Stomach smooth muscle (tissue), 2 donors: ENCODE data around the gene AATK.

Source experiments
- H3K27ac ChIP-seq: one replicate; pipeline ENCODE4 v1.7.0; 2013; ENCODE audit warnings: mild to moderate bottlenecking, low read length, inconsistent platforms
- H3K27me3 ChIP-seq, 2 donors: one replicate each; pipeline ENCODE4 v1.7.0; 2013; ENCODE audit warnings: low read length in 2 of 2; ENCODE audit not compliant: insufficient read depth in 2 of 2, control insufficient read depth in 1 of 2
- H3K36me3 ChIP-seq, 2 donors: one replicate each; pipeline ENCODE4 v1.7.0; 2013; ENCODE audit warnings: low read length in 2 of 2; ENCODE audit not compliant: control insufficient read depth in 2 of 2, insufficient read depth in 2 of 2
- H3K4me1 ChIP-seq: one replicate; pipeline ENCODE4 v1.7.0; 2013; ENCODE audit warnings: low read length; ENCODE audit not compliant: control insufficient read depth, insufficient read depth
- H3K4me3 ChIP-seq, 2 donors: one replicate each; pipeline ENCODE4 v1.7.0; 2013; ENCODE audit warnings: low read length in 2 of 2
- H3K9ac ChIP-seq, 2 donors: one replicate each; pipeline ENCODE4 v1.7.0; 2013; ENCODE audit warnings: low read length in 2 of 2, mild to moderate bottlenecking in 1 of 2
- H3K9me3 ChIP-seq, 2 donors: one replicate each; pipeline ENCODE4 v1.7.0; 2013; ENCODE audit warnings: low read length in 2 of 2; ENCODE audit not compliant: control insufficient read depth in 2 of 2
- donor health status: healthy.
- donor health status: Pancreatic carcinoma.

Gene AATK

DNA sequence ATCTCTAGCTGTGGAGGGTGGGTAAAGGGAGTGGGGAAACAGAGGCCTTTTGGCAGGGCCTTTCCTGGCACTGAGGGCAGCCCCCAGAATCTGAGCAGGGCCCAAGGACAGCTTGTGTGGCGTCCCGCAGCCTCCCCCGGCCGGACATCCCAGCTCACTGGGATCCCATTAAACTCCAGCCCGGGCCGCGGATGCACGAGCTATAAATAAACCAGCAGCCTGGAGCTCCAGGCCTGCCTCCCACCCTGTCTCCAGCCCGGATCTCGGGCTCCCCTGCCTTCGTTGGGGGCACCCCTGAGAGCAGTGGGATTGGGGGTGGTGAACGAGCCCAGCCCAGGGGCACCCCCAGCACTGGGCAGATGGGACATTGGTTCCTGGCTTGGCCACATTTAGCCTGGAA lies 13.8 kb upstream of the AATK start:
- H3K4me1 ChIP-seq = no peaks in the 10 kb centered on the region
- H3K9ac ChIP-seq = no peak overlapping the region
- no peak overlapping the region for H3K27ac ChIP-seq
- no peak overlapping the region for H3K4me3 ChIP-seq
- no peaks in the 10 kb centered on the region for H3K9me3 ChIP-seq
- peaks cover 0 to 3% of the 10 kb centered on the region in 2 donors for H3K27me3 ChIP-seq
- H3K36me3 ChIP-seq = no peaks in the 10 kb centered on the region

DNA sequence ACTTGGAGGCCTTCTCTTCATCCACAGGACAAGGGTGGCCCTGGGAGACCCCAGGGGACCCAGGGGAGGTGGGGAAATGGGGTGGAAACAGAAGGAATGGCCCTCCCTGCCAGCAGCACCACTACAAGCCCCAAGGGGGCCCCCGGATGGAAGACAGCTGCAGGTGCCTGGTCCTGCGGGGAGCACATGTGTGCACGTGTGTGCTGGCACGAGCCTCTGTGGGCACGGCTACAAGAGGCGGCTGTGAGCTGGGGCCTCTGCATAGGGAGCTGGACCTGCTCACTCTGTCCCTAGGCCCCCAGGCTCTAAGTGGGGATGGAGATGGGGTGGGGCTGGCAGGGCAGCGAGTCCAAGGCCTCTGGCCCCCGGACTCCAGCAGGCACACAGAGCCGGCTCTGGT lies 13.2 kb upstream of the AATK start:
- H3K9ac ChIP-seq = no peak overlapping the region
- H3K27me3 ChIP-seq = peaks cover 0 to 3% of the 10 kb centered on the region in 2 donors
- no peak overlapping the region for H3K27ac ChIP-seq
- H3K36me3 ChIP-seq = no peaks in the 10 kb centered on the region
- H3K4me3 ChIP-seq = no peak overlapping the region
- no peaks in the 10 kb centered on the region for H3K4me1 ChIP-seq
- no peaks in the 10 kb centered on the region for H3K9me3 ChIP-seq

DNA sequence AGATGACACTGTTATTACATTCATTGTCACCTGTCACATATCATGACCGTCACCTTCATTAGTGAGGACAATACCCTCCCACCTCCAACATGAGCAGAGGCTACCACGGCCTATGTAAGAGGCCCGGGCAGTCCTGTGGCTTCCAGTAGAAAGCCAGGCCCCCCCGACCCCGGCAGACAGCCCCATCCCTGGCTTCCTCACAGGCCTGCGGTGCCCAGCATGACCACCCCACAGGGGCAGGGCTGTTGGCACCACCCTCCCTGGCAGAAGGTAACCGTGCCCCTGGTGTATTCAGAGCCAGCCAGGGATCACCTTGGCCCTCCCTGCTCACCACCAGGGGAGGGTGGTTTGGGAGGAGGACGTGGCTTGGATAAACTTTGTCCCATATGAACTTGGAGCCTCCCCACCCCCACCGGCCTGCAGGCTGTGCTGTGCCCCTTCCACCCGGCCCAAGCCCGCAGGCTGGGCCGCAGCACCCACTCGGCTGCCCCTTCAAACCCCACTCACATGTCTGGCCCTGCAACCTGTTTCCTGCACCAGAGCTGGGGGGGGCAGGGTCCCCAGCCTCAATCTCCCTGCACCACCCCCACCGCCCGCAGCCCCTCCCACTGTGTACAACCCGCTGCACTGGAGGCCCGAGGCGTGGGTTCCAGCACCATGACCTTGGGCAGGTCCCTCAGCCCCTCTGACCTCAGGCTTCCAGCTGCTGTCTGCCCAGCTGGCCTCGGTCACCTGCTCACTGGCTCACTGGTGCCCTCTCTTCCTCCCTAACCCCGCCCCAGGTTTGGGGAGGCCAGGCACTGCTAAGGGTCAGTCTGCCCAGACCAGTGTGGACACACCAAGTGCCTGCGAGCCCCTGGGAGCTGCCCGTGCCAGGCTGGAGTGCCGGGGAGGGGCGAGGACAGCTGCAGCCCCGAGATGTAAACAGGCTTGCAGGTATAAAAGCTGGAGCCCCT lies 12.4 kb upstream of the AATK start:
- Histone ChIP-seq H3K9ac (no peak overlapping the region), H3K27ac (no peak overlapping the region), H3K9me3 (no peaks in the 10 kb centered on the region), H3K4me3 (no peak overlapping the region), H3K4me1 (no peaks in the 10 kb centered on the region), H3K36me3 (no peaks in the 10 kb centered on the region), H3K27me3 (no peaks in the 10 kb centered on the region)

DNA sequence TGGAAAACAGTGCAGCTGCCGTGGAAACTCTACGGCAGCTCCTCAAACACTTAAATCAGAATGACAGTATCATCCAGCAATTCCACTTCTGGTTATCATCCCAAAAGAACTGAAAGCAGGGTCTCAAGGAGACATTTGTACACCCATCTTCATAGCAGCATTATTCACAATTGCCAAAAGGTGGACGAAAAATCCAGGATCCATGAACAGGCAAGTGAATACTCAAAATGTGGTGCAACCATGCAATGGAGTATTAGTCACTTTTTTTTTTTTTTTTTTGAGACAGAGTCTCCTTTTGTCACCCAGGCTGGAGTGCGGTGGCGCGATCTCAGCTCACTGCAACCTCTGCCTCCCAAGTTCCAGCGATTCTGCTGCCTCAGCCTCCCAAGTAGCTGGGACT lies 10.6 kb upstream of the AATK start:
- H3K4me3 ChIP-seq = no peak overlapping the region
- H3K9ac ChIP-seq = no peak overlapping the region
- H3K4me1 ChIP-seq = peaks cover 3% of the 10 kb centered on the region
- H3K27ac ChIP-seq = no peak overlapping the region
- H3K9me3 ChIP-seq = no peaks in the 10 kb centered on the region
- H3K27me3 ChIP-seq = no peaks in the 10 kb centered on the region
- H3K36me3 ChIP-seq = no peaks in the 10 kb centered on the region

DNA sequence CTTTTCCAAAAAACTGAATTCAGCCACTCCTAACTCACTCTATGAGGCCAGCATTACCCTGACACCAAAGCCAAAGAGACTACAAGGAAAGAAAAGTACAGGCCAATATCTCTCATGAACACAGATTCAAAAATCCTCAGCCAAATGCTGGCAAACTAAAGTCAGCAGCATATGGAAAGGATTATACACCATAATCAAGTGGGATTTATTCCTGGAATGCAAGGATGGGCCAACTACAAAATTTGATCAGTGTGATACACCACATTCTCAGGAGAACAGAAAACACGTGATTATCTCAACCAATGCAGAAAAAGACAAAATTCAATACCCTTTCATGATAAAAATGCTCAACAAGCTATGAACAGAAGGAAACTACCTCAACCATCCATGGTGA lies 7.7 kb upstream of the AATK start:
- peaks cover 3% of the 10 kb centered on the region for H3K4me1 ChIP-seq

DNA sequence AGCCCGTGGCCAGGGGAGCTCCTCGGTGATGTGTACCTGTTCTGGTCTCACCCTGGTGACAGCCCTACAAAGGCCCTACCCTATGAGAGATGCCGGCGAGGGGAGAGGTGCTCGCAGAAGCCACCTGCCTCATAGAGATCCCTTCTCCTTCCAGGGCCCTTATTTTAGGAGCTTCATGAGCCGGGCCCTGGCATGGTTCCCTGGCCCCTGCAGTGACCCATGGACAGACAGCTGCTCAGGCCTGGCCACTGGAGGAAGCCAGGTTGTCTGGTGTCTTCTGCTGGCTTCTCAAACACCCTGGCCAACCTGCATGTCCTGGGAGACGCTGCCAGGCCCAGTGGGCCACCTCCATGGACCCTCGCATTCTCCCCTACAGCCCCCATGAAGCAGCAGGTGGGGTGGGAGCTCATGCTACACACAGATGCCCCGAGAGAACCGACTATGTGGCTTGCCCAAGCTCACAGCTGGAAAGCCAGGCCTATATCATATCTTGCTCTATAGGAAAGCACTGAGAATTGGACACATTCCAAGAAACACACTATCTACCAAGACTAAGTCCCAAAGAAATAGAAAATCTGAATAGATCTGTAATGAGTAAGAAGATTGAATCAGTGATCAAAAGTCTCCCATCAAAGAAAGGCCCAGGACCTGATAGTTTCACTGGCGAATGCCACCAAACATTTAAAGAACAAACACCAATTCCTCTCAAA lies 7.2 kb upstream of the AATK start:
- Histone ChIP-seq H3K9ac (no peak overlapping the region), H3K36me3 (no peaks in the 10 kb centered on the region), H3K27me3 (peaks cover 0 to 3% of the 10 kb centered on the region in 2 donors), H3K27ac (no peak overlapping the region), H3K4me3 (no peak overlapping the region), H3K4me1 (peaks cover 3% of the 10 kb centered on the region), H3K9me3 (no peaks in the 10 kb centered on the region)

More for the DNA sequence above, 7.7 kb upstream of the AATK start:
- H3K4me3 ChIP-seq = no peak overlapping the region
- no peak overlapping the region for H3K9ac ChIP-seq
- H3K27me3 ChIP-seq = peaks cover 0 to 3% of the 10 kb centered on the region in 2 donors
- H3K9me3 ChIP-seq = no peaks in the 10 kb centered on the region
- no peak overlapping the region for H3K27ac ChIP-seq
- no peaks in the 10 kb centered on the region for H3K36me3 ChIP-seq

DNA sequence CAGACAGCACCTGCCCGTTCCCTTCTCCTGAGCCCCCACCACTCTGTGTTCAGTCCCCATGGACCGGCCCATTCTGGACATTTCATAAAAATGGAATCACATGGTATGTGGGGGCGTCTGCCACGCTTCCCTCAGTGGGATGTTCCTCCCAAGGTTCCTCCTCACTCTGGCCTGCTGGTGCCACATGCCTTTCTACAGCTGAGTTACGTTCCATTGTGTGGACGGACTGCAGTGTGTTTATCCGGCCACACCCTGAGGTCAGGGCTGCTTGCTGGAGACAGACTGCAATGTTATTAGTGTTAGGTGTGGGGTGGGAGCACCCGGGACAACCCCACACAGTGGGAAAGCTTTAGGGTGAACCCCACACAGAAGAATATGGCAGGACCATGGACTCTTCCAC lies 5.9 kb upstream of the AATK start:
- H3K4me3 ChIP-seq = no peak overlapping the region
- no peak overlapping the region for H3K9ac ChIP-seq
- H3K4me1 ChIP-seq = peaks cover 3% of the 10 kb centered on the region
- peaks cover 0 to 3% of the 10 kb centered on the region in 2 donors for H3K27me3 ChIP-seq
- no peaks in the 10 kb centered on the region for H3K36me3 ChIP-seq
- H3K27ac ChIP-seq = no peak overlapping the region
- no peaks in the 10 kb centered on the region for H3K9me3 ChIP-seq

DNA sequence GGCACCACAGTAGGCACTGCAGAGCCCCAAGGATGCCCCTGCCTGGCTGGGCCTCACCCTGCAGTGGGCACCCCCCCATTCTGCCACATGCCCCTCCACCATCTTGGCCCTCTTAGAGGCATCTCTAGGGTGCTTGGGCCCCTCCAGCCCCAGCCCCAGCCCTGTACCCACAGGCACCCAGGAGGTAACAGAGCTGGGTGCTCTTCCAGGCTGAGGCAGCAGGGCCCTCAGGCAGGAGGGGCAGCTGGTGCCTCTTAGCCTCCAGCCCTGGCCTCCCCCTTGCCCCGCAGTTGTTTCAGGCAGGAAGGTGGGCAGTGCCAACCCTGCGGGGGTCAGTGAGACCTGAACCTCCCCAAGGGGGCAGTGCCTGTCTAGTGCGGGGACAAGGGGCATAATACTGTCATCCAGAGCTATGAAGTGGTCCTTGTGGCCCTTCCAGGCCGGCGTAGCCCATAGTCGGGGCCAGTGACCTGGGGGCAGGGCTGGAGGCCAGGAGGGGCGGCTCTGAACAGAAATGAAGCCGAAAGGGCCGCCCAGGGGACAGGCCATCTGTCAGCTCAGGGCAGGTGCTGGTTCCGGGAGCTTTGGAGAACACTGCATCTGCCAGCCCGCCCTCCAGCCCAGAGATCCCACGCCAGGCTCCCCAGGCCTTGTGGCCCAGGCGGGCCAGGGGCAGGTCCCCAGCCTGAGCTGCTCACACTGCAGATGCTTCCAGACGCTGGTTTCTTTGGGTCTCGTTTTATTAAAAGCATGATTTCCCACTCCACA lies 4.9 kb upstream of the AATK start:
- Histone ChIP-seq H3K9me3 (no peaks in the 10 kb centered on the region), H3K36me3 (no peaks in the 10 kb centered on the region), H3K4me1 (peaks cover 8% of the 10 kb centered on the region), H3K27ac (no peak overlapping the region), H3K9ac (no peak overlapping the region), H3K27me3 (peaks cover 0 to 3% of the 10 kb centered on the region in 2 donors), H3K4me3 (no peak overlapping the region)

DNA sequence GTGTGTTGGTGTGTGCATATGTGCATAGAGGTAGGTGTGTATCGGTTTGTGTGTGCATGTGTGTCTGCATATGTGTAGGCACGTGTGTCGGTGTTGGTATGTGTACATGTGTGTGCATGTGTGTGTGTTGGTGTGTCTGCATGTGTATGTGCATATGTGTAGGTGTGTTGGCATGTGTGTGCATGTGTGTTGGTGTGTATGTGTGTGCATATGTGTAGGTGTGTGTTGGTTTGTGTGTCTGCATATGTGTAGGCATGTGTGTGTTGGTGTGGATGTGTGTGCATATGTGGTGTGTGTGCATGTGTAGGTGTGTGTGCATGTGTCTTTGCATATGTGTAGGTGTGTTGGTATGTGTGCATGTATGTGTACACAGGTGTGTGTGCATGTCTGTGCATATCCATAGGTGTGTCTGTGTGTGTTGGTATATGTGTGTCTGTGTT lies 3.9 kb upstream of the AATK start:
- Histone ChIP-seq H3K4me1 (peaks cover 17% of the 10 kb centered on the region), H3K36me3 (no peaks in the 10 kb centered on the region), H3K9me3 (no peaks in the 10 kb centered on the region), H3K27ac (no peak overlapping the region), H3K9ac (no peak overlapping the region), H3K4me3 (no peak overlapping the region), H3K27me3 (peaks cover 3% of the 10 kb centered on the region in 2 donors)

DNA sequence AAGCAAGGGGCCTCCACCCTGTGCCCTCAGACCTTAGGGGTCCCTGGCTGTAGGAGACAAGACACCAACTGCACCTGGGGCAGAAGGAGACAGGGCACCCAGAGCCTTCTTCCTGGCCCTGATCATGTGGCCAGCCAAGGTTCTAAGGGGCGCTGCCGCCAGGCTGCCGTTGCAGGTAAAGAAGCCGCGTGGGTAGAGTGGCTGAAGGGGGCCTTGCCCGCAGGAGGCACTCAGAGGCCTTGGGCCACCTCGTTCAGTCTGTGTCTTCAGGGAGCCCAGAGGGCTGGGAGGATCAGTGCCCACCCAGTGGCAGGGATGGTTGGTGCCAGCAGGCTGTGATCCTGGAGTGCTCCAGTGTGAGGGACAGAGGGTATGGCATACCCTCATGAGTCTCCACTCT lies 1.6 kb upstream of the AATK start:
- peaks cover 21% of the 10 kb centered on the region for H3K4me1 ChIP-seq
- no peaks in the 10 kb centered on the region for H3K9me3 ChIP-seq
- peaks cover 3% of the 10 kb centered on the region in 2 donors for H3K27me3 ChIP-seq
- no peak overlapping the region for H3K27ac ChIP-seq
- no peaks in the 10 kb centered on the region for H3K36me3 ChIP-seq
- no peak overlapping the region for H3K4me3 ChIP-seq
- no peak overlapping the region for H3K9ac ChIP-seq
